GM18870 (cell line): ENCODE results near the gene VAPB.

Experiments
- ATAC-seq: cut with Tn5 transposase; IDR thresholded peaks from one replicate; pipeline ENCODE4 v1.9.1; 2021; ENCODE audit warnings: moderate library complexity; ENCODE audit not compliant: unreplicated experiment

VAPB gene

DNA sequence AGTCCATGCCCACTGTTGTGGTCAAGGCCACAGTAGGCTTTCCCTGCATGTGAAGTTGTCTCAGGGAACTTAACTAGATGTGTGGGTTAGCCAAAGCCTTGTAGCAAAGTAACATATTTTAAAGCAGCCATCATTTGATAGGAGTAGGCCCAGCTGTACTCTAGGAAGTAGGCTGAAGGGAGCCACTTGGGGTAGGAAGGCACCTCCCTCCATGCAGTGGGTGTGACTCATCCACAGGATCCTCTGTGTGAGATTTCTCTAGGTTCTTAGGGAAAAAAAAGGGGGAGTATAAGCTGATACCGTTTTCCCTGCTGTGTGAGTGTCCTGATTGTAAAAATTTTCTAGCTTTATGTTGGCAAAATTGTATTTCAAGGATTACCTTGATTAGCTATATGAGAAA lies 44.7 kb downstream of the VAPB start:
- ATAC-seq, result no peak

DNA sequence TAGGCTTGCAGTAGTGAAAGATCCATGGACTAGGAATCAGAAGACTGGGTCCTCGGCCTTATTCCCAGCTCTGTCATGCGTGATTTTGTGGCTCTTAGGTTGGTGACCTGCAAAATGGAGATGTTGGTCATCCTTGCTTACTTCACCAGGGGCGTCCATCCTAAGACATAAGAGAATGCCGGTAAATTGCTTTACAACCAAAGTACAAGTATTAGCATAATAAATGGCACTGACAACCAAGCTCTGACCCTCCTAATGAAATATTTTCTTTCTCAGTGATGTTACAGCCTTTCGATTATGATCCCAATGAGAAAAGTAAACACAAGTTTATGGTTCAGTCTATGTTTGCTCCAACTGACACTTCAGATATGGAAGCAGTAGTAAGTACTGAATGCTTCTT lies 45.3 kb downstream of the VAPB start:
- no peak for ATAC-seq

DNA sequence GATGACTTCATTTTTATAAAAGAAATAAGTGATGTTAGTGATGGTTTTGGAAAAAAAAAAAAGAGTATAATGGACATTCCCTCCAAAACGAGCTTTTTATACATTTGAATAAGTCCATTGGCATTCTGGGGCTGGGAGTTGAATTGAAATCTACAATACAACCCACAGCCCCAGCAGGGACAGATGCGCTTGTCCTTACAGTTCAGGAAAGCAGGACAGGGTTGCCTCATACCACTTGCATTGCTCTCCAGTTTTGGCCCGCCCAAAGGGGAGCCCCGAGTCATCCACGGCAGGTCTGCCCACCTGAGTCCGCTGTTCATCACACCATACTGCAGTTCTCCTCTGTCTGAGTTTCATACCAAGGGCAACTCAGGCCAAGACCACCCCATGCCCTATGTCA lies 46.2 kb downstream of the VAPB start:
- ATAC-seq, result no peak

DNA sequence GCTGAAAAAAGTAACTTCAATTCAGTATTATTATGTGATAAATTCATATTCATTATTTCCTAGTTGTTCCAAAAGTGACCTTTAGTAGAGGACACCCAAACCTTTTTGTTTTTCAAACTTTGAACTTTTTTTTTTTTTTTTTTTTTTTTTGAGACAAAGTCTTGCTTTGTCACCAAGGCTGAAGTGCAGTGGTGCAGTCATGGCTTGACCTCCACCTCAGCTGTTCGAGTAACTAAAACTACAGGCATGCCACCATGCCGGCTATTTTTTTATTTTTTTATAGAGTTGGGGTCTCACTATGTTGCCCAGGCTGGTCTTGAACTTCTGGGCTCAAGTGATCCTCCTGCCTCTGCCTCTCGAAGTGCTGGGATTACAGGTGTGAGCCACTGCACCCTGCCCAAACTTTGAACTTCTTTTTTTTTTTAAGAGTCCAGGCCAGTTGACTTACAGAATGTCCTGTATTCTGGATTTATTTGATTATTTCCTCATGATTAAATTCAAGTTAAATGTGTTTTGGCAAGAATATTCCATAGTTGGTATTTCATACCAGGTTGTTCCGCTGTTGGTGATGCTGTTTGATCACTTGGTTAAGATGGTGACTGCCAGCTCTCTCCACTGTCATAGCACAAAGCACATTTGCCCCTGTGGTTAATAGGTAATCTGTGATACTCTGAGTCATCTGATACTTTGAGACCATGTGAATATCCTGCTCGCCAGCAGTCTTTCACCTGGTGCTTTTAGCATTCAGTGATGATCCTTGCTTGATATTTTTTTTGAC lies 48.0 kb downstream of the VAPB start:
- ATAC-seq, result peak; percentile 77

DNA sequence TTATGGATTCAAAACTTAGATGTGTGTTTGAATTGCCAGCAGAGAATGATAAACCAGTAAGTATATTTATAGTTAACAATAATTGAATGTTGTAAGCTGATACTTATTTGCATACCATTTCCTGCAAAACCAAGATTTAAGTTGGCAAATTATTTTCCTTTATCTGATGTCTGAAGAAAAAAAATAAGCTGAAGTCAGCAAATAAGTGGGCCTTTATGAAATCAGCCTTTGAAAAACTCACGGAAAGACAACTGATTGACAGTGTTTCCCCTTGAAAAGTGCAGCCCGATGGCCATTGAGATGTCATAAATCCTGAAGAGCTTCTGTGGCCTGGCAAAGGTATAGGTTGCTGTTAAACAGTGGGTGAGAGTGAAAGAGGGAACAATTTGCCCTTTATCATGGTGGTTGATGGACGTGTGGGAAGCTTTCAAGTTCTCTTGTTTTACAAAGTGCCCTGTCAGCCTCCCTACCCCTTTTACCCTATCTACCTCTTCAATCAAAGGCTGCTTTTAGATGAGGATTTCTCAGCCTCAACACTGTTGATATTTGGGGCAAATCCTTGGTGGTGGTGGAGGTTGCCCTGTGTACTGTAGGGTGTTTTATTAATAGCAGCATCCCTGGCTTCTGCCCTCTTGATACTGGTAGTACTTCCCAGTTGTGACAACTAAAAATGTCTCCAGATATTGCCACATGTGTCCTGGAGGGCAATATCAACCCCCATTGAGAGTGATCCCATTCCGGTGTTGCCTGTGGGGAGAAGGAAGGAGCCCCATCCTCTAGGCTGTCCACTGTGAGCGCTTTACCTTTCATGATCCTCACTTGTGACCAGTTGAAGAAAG lies 50.2 kb downstream of the VAPB start:
- no peak for ATAC-seq

DNA sequence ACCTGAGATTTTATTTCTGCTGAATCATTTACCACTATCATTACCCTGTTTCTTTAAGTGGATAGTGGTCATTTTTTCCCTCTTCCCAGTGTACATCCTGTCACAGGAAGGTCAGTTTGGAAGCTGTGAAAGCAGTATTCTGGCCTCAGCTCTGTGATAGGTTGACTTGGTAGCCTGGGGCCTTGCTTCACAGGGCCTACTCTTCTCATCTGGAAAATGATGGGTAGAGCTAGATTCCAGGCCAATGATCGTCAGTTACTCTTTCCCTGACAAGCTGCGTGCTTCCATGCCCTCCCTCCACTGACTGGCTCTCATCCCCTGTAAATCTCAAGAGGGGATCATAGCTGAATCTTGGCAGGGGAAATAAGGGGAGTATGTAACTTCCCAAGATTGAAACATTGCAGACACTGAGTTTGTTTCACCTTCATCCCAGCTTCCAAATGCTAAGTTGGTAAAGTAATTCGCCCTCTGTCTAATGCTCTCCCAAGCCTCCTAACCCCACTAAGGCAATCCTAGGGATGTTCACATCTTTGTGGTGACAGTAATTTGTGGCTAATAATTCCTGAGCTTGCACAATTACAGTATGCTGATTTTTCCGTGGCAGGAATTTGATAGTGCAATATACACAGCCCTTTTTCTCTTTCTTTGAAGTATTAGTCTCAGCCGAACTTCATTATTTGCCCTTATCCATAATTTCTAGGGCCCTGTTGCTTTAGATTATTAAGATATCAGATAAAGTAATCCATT lies 51.2 kb downstream of the VAPB start:
- ATAC-seq, result no peak

DNA sequence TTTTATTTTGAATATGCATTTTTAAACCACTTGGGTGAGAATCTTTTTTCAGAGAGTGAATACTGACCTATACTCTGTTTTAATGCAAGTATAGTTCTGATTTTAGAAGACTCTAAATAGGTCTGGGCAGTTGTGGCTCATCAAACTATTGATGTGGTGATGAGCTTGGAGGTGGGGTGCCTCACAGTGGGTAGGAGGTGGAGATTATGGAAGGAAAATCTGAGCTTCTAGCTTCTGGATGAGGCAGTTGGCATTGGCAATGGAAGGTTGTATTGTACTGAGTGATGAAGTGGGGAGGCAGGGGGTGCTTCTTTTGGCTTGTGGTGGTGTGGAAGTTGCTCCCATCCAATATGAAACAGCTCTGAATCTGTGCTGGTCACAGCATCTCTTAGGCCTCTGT lies 52.7 kb downstream of the VAPB start:
- ATAC-seq, result no peak

DNA sequence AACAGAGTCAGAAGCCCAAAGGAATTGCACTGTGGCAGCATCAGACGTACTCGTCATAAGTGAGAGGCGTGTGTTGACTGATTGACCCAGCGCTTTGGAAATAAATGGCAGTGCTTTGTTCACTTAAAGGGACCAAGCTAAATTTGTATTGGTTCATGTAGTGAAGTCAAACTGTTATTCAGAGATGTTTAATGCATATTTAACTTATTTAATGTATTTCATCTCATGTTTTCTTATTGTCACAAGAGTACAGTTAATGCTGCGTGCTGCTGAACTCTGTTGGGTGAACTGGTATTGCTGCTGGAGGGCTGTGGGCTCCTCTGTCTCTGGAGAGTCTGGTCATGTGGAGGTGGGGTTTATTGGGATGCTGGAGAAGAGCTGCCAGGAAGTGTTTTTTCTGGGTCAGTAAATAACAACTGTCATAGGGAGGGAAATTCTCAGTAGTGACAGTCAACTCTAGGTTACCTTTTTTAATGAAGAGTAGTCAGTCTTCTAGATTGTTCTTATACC lies 55.8 kb downstream of the VAPB start:
- ATAC-seq, result no peak

DNA sequence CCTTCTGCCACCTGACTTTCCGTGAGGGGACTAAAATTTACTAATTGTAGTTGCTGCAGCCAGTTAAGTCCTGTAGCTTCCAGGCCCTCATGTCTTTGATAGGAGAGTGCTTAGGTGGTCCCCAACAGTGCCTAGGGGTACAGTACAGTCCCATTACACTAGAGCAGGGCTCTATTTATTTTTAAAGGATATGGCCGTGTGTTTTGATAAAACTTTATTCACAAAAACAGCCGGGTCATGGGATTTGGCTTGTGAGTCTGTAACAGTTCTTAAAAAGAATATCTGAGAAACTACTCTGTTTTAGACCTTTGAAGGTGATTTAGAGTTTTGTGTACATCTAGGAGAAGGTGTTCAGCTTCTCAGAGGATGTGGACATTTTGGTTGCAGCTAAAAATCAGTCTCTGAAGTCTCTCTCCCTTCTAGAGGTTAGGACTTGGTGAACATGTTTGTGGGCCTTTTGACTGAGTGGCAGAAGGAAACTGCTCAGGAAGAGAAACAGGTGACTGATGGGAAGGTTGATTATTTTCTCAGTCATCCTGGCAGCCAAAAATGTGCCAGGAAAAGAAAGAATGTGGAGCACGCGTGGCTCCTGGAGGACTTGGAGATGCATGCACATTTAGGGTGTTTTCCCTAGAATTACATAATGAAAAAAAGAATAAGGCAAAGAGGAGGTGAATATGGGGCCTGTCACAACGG lies 57.4 kb downstream of the VAPB start:
- ATAC-seq, result no peak

DNA sequence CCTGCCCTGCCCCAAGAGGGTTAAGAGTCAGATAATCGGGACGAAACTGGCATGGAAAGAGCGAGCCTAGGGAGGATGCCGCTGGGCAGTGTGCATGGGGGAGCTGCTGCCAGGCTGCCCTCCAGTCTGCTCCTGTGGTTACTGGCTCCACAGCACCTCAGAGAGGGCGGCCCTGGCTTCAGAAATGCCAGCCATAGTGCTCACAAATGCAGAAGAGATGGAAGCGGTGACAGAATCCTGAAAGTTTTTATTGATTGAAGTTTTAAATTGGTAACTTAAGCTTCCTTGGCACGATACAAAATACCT lies 57.9 kb downstream of the VAPB start:
- ATAC-seq, result no peak

DNA sequence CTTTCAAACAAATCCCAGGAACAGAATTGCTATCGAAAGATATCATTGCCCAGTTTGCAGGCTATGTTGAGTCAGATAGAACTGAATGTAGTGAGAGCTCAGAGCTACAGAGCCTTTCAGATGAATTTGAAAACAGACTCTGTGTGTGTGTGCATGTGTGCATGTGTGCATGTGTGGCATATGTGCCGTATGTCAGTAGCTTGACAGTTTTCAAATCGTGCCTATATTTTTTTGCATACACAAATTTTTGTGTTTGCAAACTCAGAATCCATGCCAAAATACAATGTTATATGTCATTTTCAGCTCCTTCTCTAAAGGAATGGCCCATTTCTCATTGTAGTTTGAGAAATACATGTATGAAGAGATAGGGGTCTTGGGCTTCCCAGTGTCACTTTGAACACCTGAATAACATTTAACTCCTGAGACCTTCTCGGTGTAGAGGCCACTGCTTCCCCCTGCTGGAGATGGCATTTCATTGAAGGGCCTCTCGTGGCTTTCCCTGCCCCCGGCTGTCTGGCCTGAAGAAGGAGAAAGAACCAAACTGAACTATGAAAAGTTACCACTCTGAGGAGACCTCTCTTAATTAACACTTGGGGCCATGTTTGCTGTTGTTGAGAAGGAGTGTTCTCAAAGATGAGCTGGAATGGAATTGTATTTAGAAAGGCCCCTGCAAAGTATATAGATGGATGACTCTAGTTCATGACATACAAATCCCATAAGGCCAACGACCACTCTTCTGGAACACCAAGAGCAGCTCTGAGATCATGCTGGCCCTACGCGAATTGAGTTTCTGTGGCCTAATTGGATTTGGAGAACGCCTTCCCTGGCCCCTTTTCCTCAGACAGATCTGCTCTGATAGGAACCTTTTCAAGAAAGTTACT lies 58.7 kb downstream of the VAPB start:
- no peak for ATAC-seq

DNA sequence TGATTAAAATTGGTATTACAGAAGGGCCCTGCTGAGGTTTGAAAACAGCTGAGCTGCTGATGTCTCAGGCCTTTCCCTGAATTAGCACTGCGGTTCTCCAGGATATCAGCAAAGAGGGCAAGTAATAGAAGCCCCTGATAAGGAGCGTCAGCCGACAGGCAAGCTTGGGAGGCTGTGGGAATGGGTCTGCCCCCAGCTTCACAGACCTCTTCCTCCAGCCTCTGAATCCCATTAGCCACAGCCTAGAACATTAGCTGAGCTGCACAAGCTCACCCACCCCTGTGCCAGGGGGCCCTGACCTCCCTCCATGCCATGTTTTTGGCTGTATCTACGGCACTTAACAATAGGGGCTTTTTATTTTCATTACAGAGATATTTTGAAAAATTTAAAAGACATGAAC lies 59.9 kb downstream of the VAPB start:
- no peak for ATAC-seq

DNA sequence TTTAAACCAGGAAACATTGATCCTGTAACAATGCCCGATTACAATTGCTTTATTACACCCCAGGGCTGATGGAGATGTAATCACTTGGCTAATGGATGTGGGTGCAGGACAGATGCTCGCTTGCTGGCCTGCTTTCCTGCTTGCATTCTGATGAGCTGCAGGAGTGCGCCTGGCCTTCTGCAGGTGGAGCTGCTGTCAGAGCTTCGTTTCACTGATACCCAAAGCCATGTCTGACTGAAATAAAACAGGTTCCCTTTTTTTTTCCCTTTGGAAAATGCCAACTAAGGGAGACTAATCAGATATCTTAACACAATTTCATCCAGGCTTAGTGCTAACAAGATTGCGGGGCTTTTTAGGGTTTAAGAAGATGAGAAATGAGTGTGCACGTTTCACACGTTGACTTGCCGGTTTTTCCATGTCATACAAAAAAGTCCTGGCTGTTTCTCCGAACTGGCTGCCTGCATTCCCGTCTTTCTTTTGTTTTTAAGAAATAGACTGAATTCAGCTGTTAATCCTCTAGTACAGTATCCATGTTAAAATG lies 60.7 kb downstream of the VAPB start:
- ATAC-seq, result no peak

DNA sequence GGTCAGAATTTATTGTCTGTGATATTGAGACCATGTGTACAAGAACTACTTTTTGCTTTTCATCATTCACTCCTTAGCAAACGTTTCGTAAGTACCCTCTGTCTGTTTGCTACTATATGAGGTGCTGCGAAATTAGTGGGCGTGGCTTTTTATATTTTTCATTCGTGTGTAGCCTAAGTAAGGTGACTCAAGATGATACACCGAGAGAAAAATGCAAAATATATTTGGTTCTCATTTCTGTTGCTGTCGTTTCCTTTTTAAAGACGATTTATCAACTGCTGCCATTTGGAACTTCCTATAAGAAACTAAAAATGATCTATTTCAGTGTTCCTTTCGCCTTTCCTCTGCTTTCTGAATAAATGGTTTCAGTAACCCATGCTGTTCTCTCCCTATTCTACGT lies 61.2 kb downstream of the VAPB start:
- ATAC-seq, result no peak

DNA sequence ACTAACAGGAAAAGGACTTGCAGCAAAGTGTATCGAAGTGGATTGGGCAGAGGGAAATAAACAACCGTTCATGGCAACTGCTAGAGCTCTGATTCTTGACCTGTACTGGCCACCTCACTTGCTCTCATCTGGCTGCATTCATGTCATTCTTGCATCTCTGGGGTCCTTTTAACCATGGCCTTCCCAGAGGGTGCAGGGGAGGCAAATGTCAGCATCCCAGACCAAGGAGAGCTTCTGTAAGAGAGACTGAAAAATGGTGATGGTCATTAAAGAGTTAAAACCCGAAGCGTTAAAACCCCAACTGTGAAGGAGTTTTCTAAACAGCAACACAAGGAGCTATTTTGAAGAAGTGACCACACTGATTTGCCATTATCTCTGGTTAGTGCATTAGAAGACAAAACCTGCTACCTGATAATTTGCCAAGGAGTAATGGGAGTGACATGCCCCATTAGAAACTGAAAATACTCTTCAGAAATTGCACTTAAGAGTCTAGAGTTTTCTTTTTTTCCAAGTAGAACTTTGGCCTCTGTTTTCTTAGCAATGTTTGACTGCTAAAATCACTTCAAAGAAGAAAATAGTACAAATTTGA lies 63.7 kb downstream of the VAPB start:
- ATAC-seq, result no peak

DNA sequence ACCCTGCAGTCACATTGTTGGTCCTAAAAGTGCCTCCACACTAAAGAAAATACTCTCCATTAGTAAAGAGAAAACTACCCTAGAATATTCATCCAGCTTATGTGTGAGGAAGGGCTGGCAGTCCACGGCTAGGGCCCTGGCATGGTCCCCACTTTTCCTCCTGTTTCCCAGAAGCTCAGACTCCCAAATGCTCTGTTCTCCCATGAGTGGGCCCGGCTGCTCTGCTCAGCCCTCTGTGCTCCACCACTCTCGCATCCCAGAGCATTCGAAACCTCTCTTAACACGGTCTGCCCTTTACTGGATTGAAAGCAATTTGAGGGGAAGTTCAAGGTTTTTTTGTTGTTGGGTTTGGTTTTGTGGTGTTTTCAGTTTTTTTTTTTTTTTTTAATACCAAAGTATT lies 64.4 kb downstream of the VAPB start:
- ATAC-seq, result no peak

DNA sequence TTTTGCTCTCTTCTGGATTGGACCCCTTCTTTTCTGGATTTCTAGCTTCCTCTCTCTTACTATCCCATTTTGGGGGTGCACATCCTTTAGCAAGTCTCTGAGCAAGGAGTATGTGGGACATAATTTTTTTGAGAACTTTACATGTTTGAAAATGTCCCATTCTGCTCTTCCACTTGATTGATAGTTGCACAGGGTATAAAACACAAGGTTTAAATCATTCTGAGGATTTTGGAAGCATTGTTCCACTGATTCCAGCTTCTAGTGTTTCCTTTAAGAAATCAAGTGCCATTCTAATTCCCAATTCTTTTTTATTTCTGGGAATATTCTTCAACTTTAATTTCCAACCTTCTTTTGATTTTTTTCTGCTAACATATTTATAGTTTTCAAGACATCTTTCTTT lies 65.4 kb downstream of the VAPB start:
- no peak for ATAC-seq

DNA sequence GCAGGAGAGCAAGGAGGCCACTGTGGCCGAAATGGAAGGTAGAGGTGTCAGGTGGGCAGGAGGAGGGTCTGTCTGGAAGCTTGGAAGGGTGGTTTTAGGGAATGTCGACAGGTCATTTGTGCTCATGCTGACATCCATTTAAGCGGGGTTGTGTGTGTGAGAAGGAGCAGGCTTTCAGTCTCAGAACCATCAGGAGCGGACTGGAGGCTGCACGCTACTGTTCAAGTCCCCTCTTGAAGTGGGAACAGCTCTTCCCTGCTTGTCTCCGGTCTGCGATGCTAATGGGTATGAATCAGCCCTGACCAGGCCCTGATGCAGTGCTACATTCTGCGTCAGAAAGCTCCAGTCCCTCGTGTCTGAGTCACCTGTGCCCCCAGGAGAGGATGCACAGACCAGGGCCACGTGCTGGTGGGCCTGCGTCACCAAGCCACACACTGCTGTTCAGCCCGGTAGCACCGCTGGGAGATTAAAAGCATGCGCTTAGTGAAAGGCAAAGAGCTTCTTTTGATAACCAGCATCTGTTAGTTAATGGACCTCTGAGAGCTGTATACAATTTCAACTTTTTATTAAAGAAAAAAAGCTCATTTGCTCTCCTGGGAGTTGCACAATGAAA lies 68.2 kb downstream of the VAPB start:
- ATAC-seq, result no peak
